Gastroesophageal sphincter (tissue), 2 donors: ENCODE measurements around the gene CHRM2.

Source experiments
- EP300 ChIP-seq: sonication (generic); formaldehyde crosslinking; IDR thresholded peaks from one replicate; pipeline ENCODE4 v1.6.1; 2017; ENCODE audit warnings: antibody characterized with exemption, mild to moderate bottlenecking
- POLR2AphosphoS5 ChIP-seq: sonication (generic); formaldehyde crosslinking; IDR thresholded peaks from one replicate; pipeline ENCODE4 v1.6.1; 2017; ENCODE audit warnings: antibody characterized with exemption

DNA sequence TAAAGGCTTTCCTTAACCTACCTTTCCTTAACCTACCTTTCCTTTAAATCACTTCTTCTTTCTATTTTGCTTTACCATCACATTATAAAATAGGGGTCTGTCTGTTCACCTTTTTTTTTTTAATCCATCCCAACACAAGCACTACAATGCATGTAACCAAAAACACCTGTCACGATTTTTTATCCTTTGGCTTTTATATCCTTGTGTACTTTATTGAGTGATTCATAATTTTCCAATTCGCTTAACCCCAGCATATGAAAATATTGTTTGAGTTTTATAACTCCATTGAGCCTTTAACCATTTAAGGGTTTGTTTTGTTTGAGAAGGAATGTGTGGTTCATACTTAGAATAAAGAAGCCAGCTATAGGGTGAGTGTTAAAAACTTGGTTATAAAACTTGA is 132.2 kb downstream of the CHRM2 start:
- TF ChIP-seq EP300 (no peak), POLR2AphosphoS5 (no peak)
